MCF 10A (cell line): ENCODE measurements around the gene RAB3B. TPM values are rescaled to one million over a fixed set of nuclear protein-coding genes. Genes with fewer than 3 reads are reported as not detected.
A peak's percentile ranks its signal among the peaks of the same experiment; 100 is the strongest.
"Not testable (repeated sequence)": the region's sequence is repeated elsewhere in the genome, so short reads cannot be mapped to it uniquely, and the experiment has no call there.

ENCODE experiments used
- BruUV-seq: library from RNA; stranded (reverse); fragments of 400-500 nt; replicated peaks from 2 replicates; lab custom pipeline; 2021; lab: Mats Ljungman, UMichigan
- CTCF ChIA-PET: fragments of 300-600 bp; sonication (Branson Sonifier 250); formaldehyde crosslinking; extraction: SDS; loops from one replicate; lab custom pipeline; 2021; ENCODE audit warnings: antibody characterized with exemption, inconsistent platforms; lab: Yijun Ruan, JAX
- POLR2A ChIA-PET: fragments of 300-600, 350-650 bp; sonication (Branson Sonifier 250); formaldehyde crosslinking; extraction: SDS; loops from one replicate; lab custom pipeline; 2020; ENCODE audit warnings: antibody characterized with exemption, inconsistent platforms; lab: Yijun Ruan, JAX
- DNase-seq: peaks from one replicate; pipeline ENCODE4 v3.0.0-alpha.2; 2018; ENCODE audit not compliant: unreplicated experiment
- H3K27ac Mint-ChIP-seq: one replicate; pipeline ENCODE4 v1.8.0; 2022; ENCODE audit warnings: mild to moderate bottlenecking, low read depth, mixed read lengths; ENCODE audit not compliant: unreplicated experiment
- H3K27me3 Mint-ChIP-seq: one replicate; pipeline ENCODE4 v1.8.0; 2022; ENCODE audit warnings: mixed read lengths; ENCODE audit not compliant: insufficient read depth, unreplicated experiment
- H3K36me3 Mint-ChIP-seq: one replicate; pipeline ENCODE4 v1.8.0; 2022; ENCODE audit warnings: mild to moderate bottlenecking, moderate library complexity, mixed read lengths; ENCODE audit not compliant: insufficient read depth, unreplicated experiment
- H3K4me1 Mint-ChIP-seq: one replicate; pipeline ENCODE4 v1.8.0; 2022; ENCODE audit warnings: mixed read lengths; ENCODE audit not compliant: insufficient read depth, unreplicated experiment
- H3K4me3 Mint-ChIP-seq: one replicate; pipeline ENCODE4 v1.8.0; 2022; ENCODE audit warnings: mild to moderate bottlenecking, moderate library complexity, mixed read lengths; ENCODE audit not compliant: unreplicated experiment
- H3K9me3 Mint-ChIP-seq: one replicate; pipeline ENCODE4 v1.8.0; 2022; ENCODE audit warnings: mixed read lengths; ENCODE audit not compliant: unreplicated experiment
- intact Hi-C: fragments of 100-400 bp; cut with micrococcal nuclease; formaldehyde crosslinking; loops from 2 replicates; pipeline ENCODE4 v1.14.1; 2022
- total RNA-seq: library from RNA; stranded (reverse); gene quantifications from 2 replicates; pipeline ENCODE4 v1.2.3, GENCODE V29; 2022
- TF ChIP-seq, protein P1 (sequence below): fragments of 200-600 bp; IDR thresholded peaks from one replicate; pipeline ENCODE4 v1.8.0; 2022; ENCODE audit warnings: antibody characterized with exemption, mild to moderate bottlenecking; ENCODE audit not compliant: unreplicated experiment

RAB3B gene
- total RNA-seq, 1 experiment from 2014 or later = 0.05 TPM

DNA sequence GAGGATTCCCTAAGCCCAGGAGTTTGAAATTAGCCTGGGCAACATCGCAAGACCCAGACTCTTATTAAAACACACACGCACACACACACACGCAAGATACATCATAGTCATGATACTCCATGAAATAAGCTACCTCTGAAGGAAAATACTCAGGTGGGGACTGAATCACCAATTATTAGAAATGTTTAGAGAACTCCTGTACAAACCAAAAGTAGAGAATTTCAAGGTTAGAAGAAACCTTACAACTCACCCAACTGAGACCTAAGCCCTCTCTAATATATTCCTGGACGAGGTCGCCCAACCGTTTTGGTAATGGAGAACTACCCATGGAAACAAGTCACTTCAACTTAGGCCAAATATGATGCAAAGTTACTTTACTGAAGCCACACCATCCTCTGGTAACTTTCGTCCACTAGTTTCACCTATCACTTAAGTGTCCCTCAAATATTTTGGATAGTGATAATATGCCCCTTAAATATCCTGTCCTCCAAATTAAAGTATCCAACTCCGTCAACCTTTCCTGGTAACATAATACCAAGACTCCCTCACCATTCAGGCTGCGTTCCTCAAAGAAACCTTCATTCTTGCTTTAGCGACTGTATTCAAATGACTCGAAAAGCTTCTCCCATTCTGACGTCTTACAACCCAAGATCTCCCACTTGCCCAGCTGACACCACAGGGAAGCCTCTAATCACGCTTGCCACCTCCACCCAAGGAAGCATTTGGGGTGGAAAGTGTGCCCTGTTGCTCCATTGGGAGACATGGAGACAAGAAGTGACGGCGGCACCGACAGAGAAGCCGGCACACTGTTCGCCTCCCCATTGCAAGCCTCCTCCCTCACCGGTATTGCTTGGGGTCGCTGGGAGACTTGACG is 112.8 kb downstream of the RAB3B start:
- Mint-ChIP-seq H3K4me3 (no peak overlapping the region), H3K27me3 (peaks cover 5% of the 10 kb centered on the region), H3K4me1 (peaks cover 9% of the 10 kb centered on the region), H3K9me3 (no peaks in the 10 kb centered on the region), H3K27ac (no peak overlapping the region), H3K36me3 (peaks cover under 1% of the 10 kb centered on the region)
- intact Hi-C loops = no loop called here
- peak; percentile 46 for DNase-seq
- TF ChIP-seq, protein P1, sequence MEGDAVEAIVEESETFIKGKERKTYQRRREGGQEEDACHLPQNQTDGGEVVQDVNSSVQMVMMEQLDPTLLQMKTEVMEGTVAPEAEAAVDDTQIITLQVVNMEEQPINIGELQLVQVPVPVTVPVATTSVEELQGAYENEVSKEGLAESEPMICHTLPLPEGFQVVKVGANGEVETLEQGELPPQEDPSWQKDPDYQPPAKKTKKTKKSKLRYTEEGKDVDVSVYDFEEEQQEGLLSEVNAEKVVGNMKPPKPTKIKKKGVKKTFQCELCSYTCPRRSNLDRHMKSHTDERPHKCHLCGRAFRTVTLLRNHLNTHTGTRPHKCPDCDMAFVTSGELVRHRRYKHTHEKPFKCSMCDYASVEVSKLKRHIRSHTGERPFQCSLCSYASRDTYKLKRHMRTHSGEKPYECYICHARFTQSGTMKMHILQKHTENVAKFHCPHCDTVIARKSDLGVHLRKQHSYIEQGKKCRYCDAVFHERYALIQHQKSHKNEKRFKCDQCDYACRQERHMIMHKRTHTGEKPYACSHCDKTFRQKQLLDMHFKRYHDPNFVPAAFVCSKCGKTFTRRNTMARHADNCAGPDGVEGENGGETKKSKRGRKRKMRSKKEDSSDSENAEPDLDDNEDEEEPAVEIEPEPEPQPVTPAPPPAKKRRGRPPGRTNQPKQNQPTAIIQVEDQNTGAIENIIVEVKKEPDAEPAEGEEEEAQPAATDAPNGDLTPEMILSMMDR = no peak
- BruUV-seq = TSS peak; percentile 49
- POLR2A ChIA-PET = interaction anchor here (0.6 to 2.4 kb wide), 11 partner anchors 9 to 640 kb away, joined by 3 to 17 read pairs (median 3); partner anchors contain the start of gene TXNDC12
- CTCF ChIA-PET = interaction anchor here (0.5 to 1.2 kb wide), 5 partner anchors 17 to 342 kb away, joined by 3 to 6 read pairs (median 3); no protein-coding TSS in a partner anchor

DNA sequence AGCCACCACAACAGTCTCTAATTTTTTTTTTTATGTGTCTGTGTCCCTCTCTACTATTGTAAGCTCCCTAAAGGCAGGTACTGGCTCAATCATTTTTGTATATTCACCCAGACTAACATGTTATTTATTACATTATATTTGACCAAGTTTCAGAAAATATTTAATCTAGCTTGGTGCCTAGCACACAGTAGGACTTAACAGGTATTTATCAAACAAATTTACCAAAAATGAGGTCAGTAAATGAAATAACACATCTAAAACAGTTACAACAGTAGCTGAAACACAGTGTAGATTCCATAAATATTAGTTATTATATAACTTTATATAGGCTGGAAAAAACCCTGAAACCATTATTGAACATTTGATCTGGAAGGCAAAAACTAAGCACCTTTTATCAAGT is 114.7 kb downstream of the RAB3B start:
- intact Hi-C loops = no loop called here
- Mint-ChIP-seq H3K27me3 (no peaks in the 10 kb centered on the region), H3K9me3 (no peaks in the 10 kb centered on the region), H3K4me1 (peaks cover 17% of the 10 kb centered on the region), H3K27ac (no peak overlapping the region), H3K4me3 (no peak overlapping the region), H3K36me3 (peaks cover 7% of the 10 kb centered on the region)
- POLR2A ChIA-PET = interaction anchor here (0.6 to 1.2 kb wide), 4 partner anchors 13 to 264 kb away, joined by 3 to 5 read pairs (median 3); no protein-coding TSS in a partner anchor
- CTCF ChIA-PET = interaction anchor here (0.5 kb wide), 1 partner anchor 144 kb away, joined by 3 read pairs; no protein-coding TSS in a partner anchor
- no peak for DNase-seq
- no TSS peak for BruUV-seq
- TF ChIP-seq, protein P1 = no peak

DNA sequence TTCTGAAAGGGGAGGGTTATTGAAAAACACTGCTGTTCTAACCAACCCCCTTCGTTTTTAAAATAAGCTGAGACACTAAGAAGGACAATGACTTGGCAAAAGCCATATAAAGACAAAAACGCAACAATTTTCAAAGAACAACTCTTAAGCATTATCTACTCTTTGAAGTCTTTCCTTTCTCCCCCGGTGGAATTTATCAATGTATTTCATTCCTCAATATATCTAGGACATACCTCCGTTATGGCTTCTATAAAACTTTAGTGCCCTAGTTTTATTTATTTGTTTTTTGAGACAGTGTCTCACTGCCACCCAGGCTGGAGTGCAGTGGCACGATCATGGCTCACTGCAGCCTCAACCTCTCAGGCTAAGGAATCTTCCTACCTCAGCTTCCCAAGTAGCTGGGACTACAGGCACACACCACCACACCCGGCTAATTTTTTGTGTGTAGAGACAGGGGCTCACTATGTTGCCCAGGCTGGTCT is 115.2 kb downstream of the RAB3B start:
- TF ChIP-seq, protein P1 = no peak
- intact Hi-C loops = no loop called here
- Mint-ChIP-seq H3K4me3 (no peak overlapping the region), H3K9me3 (no peaks in the 10 kb centered on the region), H3K27ac (no peak overlapping the region), H3K27me3 (no peaks in the 10 kb centered on the region), H3K36me3 (peaks cover 7% of the 10 kb centered on the region), H3K4me1 (peaks cover 22% of the 10 kb centered on the region)
- ChIA-PET POLR2A (interaction anchor here (0.6 to 1.2 kb wide), 3 partner anchors 12 to 265 kb away, joined by 3 read pairs; no protein-coding TSS in a partner anchor), CTCF (interaction anchor here (0.5 to 0.7 kb wide), 2 partner anchors 11 to 145 kb away, joined by 3 read pairs; no protein-coding TSS in a partner anchor)
- no TSS peak for BruUV-seq
- DNase-seq = no peak

DNA sequence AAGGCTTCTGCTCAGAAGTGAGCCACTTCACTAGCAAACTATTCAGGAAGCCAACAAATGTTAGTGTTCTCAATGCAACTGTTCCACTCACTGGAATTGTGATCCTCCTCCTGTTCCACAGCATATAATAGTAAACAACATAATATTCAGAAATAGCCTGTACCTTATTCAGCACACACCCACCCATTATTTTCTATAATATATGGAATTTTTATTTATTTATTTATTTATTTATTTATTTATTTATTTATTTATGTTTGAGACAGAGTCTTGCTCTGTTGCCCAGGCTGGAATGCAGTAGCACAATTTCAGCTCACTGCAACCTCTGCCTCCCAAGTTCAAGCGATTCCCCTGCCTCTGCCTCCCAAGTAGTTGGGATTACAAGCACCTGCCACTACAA is 117.2 kb downstream of the RAB3B start:
- H3K27ac Mint-ChIP-seq, intact Hi-C loops, H3K36me3 Mint-ChIP-seq, H3K4me3 Mint-ChIP-seq, POLR2A ChIA-PET, H3K9me3 Mint-ChIP-seq, CTCF ChIA-PET, DNase-seq, BruUV-seq, H3K27me3 Mint-ChIP-seq: not testable (repeated sequence)
- peaks cover 30% of the 10 kb centered on the region for H3K4me1 Mint-ChIP-seq
